Neural progenitor cell (in vitro differentiated cells): ENCODE results near the gene MAST2.

Experiments
- CTCF ChIP-seq: fragments of 200-600 bp; sonication (generic); IDR thresholded peaks from 2 replicates; pipeline ENCODE4 v1.5.1; 2017; ENCODE audit warnings: antibody characterized with exemption, mild to moderate bottlenecking
- EZH2 ChIP-seq: fragments of 200-600 bp; sonication (generic); IDR thresholded peaks from 2 replicates; pipeline ENCODE4 v1.6.1; 2017; ENCODE audit warnings: antibody characterized with exemption, mild to moderate bottlenecking, moderate library complexity
- EZH2phosphoT487 ChIP-seq: fragments of 200-600 bp; sonication (generic); IDR thresholded peaks from 2 replicates; pipeline ENCODE4 v1.6.1; 2017; ENCODE audit warnings: antibody characterized with exemption

- TF ChIP-seq CTCF (no peak), EZH2 (no peak), EZH2phosphoT487 (no peak)
Observed at GRCh38 chr1:46057781-46058180, 254.4 kb downstream of the MAST2 start.
